Mesenchymal stem cell (in vitro differentiated cells and primary cell): ENCODE measurements around the gene FAM124B.
"Not testable (repeated sequence)": the region's sequence is repeated elsewhere in the genome, so short reads cannot be mapped to it uniquely, and the experiment has no call there.

Source experiments
- DNase-seq: peaks from one replicate; pipeline ENCODE4 v3.0.0-alpha.2; 2013
- H2AFZ ChIP-seq: one replicate; pipeline ENCODE4 v1.6.1; 2013; ENCODE audit warnings: low read depth, mild to moderate bottlenecking, control low read depth, inconsistent platforms, low read length, moderate library complexity
- H2AK5ac ChIP-seq: 2 replicates; pipeline ENCODE4 v1.6.1; 2013; ENCODE audit warnings: low read length, moderate library complexity, mild to moderate bottlenecking, inconsistent platforms; ENCODE audit not compliant: severe bottlenecking
- H2BK120ac ChIP-seq: one replicate; pipeline ENCODE4 v1.6.1; 2013; ENCODE audit warnings: low read depth, mild to moderate bottlenecking, inconsistent platforms, low read length, moderate library complexity
- H2BK12ac ChIP-seq, 2 experiments: one replicate each; pipeline ENCODE4 v1.6.1; 2013; ENCODE audit warnings: inconsistent platforms in 2 of 2, low read length in 2 of 2, mild to moderate bottlenecking in 2 of 2, moderate library complexity in 2 of 2, control low read depth in 1 of 2
- H2BK15ac ChIP-seq: one replicate; pipeline ENCODE4 v1.6.1; 2013; ENCODE audit warnings: mild to moderate bottlenecking, low read depth, inconsistent platforms; ENCODE audit not compliant: poor library complexity, severe bottlenecking
- H2BK5ac ChIP-seq: 2 replicates; pipeline ENCODE4 v1.6.1; 2013; ENCODE audit warnings: low read depth, mild to moderate bottlenecking, low read length, control low read depth, inconsistent platforms; ENCODE audit not compliant: poor library complexity, severe bottlenecking
- H3K14ac ChIP-seq, 2 experiments: one replicate each; pipeline ENCODE4 v1.6.1; 2013; ENCODE audit warnings: inconsistent platforms in 2 of 2, low read length in 2 of 2, control low read depth in 1 of 2, mild to moderate bottlenecking in 1 of 2, moderate library complexity in 1 of 2
- H3K18ac ChIP-seq, 2 experiments: one replicate each; pipeline ENCODE4 v1.6.1; 2013; ENCODE audit warnings: inconsistent platforms in 2 of 2, low read length in 2 of 2, control low read depth in 1 of 2, low read depth in 1 of 2, mild to moderate bottlenecking in 1 of 2
- H3K23ac ChIP-seq, 2 experiments: one replicate each; pipeline ENCODE4 v1.6.1; 2013; ENCODE audit warnings: inconsistent platforms in 2 of 2, low read length in 2 of 2, mild to moderate bottlenecking in 2 of 2, moderate library complexity in 2 of 2, control low read depth in 1 of 2
- H3K27ac ChIP-seq: 2 replicates; pipeline ENCODE4 v1.5.1; 2013; ENCODE audit warnings: mild to moderate bottlenecking, moderate library complexity, low read length, control low read depth, inconsistent platforms; ENCODE audit not compliant: poor library complexity, severe bottlenecking
- H3K27me3 ChIP-seq, 2 experiments: 2 replicates each; pipeline versions ENCODE4 v1.6.1 to v1.7.0; 2013; ENCODE audit warnings: low read length in 2 of 2, mild to moderate bottlenecking in 2 of 2, moderate library complexity in 2 of 2, control low read depth in 1 of 2, inconsistent platforms in 1 of 2; ENCODE audit not compliant: control insufficient read depth in 1 of 2, insufficient read depth in 1 of 2
- H3K36me3 ChIP-seq, 2 experiments: 2 replicates each; pipeline versions ENCODE4 v1.6.1 to v1.7.0; 2013; ENCODE audit warnings: low read length in 2 of 2, control low read depth in 1 of 2, inconsistent platforms in 1 of 2, low read depth in 1 of 2, mild to moderate bottlenecking in 1 of 2; ENCODE audit not compliant: insufficient read depth in 2 of 2, control insufficient read depth in 1 of 2
- H3K4ac ChIP-seq, 2 experiments: one replicate each; pipeline ENCODE4 v1.6.1; 2013; ENCODE audit warnings: inconsistent platforms in 2 of 2, low read length in 2 of 2, mild to moderate bottlenecking in 2 of 2, moderate library complexity in 2 of 2, control low read depth in 1 of 2, low read depth in 1 of 2
- H3K4me1 ChIP-seq: 2 replicates; pipeline ENCODE4 v1.6.1; 2013; ENCODE audit warnings: low read depth, low read length, control low read depth; ENCODE audit not compliant: control insufficient read depth, insufficient read depth
- H3K4me2 ChIP-seq: 2 replicates; pipeline ENCODE4 v1.6.1; 2013; ENCODE audit warnings: low read length, mild to moderate bottlenecking, inconsistent platforms; ENCODE audit not compliant: poor library complexity, severe bottlenecking
- H3K4me3 ChIP-seq, 2 experiments: 2 replicates each; pipeline versions ENCODE4 v1.5.1 to v1.7.0; 2013; ENCODE audit warnings: low read length in 2 of 2, mild to moderate bottlenecking in 2 of 2, control low read depth in 1 of 2, low read depth in 1 of 2; ENCODE audit not compliant: insufficient read depth in 1 of 2
- H3K79me1 ChIP-seq: replicated peaks from 2 replicates; pipeline ENCODE4 v1.6.1; 2013; ENCODE audit warnings: mild to moderate bottlenecking, control low read depth, low read length, inconsistent platforms; ENCODE audit not compliant: poor library complexity, severe bottlenecking
- H3K9ac ChIP-seq: 2 replicates; pipeline ENCODE4 v1.7.0; 2013; ENCODE audit warnings: mild to moderate bottlenecking, low read length, moderate library complexity
- H3K9me3 ChIP-seq: 2 replicates; pipeline ENCODE4 v1.7.0; 2013; ENCODE audit warnings: mild to moderate bottlenecking, low read length; ENCODE audit not compliant: control insufficient read depth
- H4K8ac ChIP-seq: one replicate; pipeline ENCODE4 v1.6.1; 2013; ENCODE audit warnings: inconsistent platforms, mild to moderate bottlenecking, low read length, moderate library complexity
- H4K91ac ChIP-seq: one replicate; pipeline ENCODE4 v1.6.1; 2013; ENCODE audit warnings: mild to moderate bottlenecking, low read length, inconsistent platforms
- WGBS: methylation state at CpG from one replicate; pipeline ENCODE4 v1.1.7; 2013; ENCODE audit warnings: mixed read lengths; 5-methylcytosine and 5-hydroxymethylcytosine counted together

Gene FAM124B

DNA sequence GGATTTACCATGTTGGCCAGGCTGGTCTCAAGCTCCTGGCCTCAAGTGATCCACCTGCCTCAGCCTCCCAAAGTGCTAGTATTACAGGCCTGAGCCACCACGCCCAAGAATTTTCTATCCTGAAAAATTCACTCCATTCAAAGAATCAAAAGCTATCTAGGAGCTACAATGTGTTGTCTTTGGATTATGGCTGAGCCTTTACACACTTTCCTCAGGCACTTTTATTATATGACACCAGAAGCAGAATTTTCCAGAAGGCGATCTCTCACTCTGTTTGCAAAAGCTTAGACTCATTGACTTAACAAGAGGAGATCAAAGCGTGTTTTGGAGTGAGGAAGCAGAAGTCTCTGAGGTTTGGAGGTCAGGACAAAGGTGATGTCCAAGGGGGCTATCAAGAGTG lies 3.6 kb downstream of the FAM124B start:
- 88% methylated on average over 3 of the region's 3 CpGs for WGBS
- H3K4me3 ChIP-seq = no peak overlapping the region
- no peak overlapping the region for H4K91ac ChIP-seq
- H2BK15ac ChIP-seq = no peak overlapping the region
- H2BK5ac ChIP-seq = no peak overlapping the region
- H2AFZ ChIP-seq = no peak overlapping the region
- H2AK5ac ChIP-seq = no peak overlapping the region
- H3K9me3 ChIP-seq = no peaks in the 10 kb centered on the region
- H4K8ac ChIP-seq = no peak overlapping the region
- H3K27ac ChIP-seq = no peak overlapping the region
- H3K4ac ChIP-seq = no peak overlapping the region
- H2BK12ac ChIP-seq = no peak overlapping the region
- no peaks in the 10 kb centered on the region for H3K79me1 ChIP-seq
- H3K18ac ChIP-seq = no peak overlapping the region
- DNase-seq = no peak
- no peaks in the 10 kb centered on the region for H3K4me1 ChIP-seq
- no peak overlapping the region for H2BK120ac ChIP-seq
- H3K23ac ChIP-seq = no peak overlapping the region
- no peak overlapping the region for H3K4me2 ChIP-seq
- H3K27me3 ChIP-seq = peaks cover 6 to 15% of the 10 kb centered on the region in 2 experiments
- H3K14ac ChIP-seq = no peak overlapping the region
- no peaks in the 10 kb centered on the region for H3K36me3 ChIP-seq
- no peak overlapping the region for H3K9ac ChIP-seq

DNA sequence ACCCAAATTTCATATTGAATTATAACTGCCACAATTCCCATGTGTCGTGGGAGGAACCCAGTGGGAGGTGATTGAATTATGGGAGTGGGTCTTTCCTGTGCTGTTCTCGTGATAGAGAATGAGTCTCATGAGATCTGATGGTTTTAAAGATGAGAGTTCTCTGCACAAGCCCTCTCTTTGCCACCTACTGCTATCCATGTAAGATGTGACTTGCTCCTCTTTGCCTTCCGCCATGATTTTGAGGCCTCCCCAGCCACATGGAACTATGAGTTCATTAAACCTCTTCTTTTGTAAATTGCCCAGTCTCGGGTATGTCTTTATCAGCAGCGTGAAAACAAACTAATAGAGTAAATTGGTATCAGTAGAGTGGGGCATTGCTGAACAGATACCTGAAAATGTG lies 4.8 kb downstream of the FAM124B start:
- not testable (repeated sequence) for H3K4me2 ChIP-seq, H2BK120ac ChIP-seq, H3K4me1 ChIP-seq, H2BK5ac ChIP-seq, H3K4me3 ChIP-seq, H3K14ac ChIP-seq, H2AFZ ChIP-seq, H3K9ac ChIP-seq, H2AK5ac ChIP-seq, H2BK12ac ChIP-seq, H3K4ac ChIP-seq, H3K36me3 ChIP-seq, DNase-seq, H3K23ac ChIP-seq, H3K27ac ChIP-seq, H3K79me1 ChIP-seq, H3K18ac ChIP-seq, H2BK15ac ChIP-seq, H4K8ac ChIP-seq, H3K9me3 ChIP-seq, H4K91ac ChIP-seq
- WGBS = 82% methylated on average over 5 of the region's 5 CpGs
- peaks cover 6 to 17% of the 10 kb centered on the region in 2 experiments for H3K27me3 ChIP-seq

- peak overlapping the region in 1 of 2 experiments; percentile 53 for H3K14ac ChIP-seq
- no peak overlapping the region for H3K4me3 ChIP-seq
- H3K36me3 ChIP-seq = no peaks in the 10 kb centered on the region
- no peak overlapping the region for H3K18ac ChIP-seq
- H3K27ac ChIP-seq = no peak overlapping the region
- no peak overlapping the region for H3K23ac ChIP-seq
- no peak overlapping the region for H3K9ac ChIP-seq
- H3K4me1 ChIP-seq = no peaks in the 10 kb centered on the region
- H4K8ac ChIP-seq = no peak overlapping the region
- DNase-seq = no peak
- H2BK120ac ChIP-seq = no peak overlapping the region
- no peak overlapping the region for H2BK15ac ChIP-seq
- no peak overlapping the region for H2BK5ac ChIP-seq
- no peak overlapping the region for H2AFZ ChIP-seq
- H3K4ac ChIP-seq = no peak overlapping the region
- WGBS = 94% methylated on average over 8 of the region's 9 CpGs
- H3K4me2 ChIP-seq = no peak overlapping the region
- H4K91ac ChIP-seq = no peak overlapping the region
- no peak overlapping the region for H2AK5ac ChIP-seq
- H3K27me3 ChIP-seq = peaks cover 6 to 17% of the 10 kb centered on the region in 2 experiments
- no peak overlapping the region for H2BK12ac ChIP-seq
- no peaks in the 10 kb centered on the region for H3K9me3 ChIP-seq
- H3K79me1 ChIP-seq = no peaks in the 10 kb centered on the region
These were observed 6.1 kb downstream of the FAM124B start for GRCh38 chr2:224395620-224396390.

DNA sequence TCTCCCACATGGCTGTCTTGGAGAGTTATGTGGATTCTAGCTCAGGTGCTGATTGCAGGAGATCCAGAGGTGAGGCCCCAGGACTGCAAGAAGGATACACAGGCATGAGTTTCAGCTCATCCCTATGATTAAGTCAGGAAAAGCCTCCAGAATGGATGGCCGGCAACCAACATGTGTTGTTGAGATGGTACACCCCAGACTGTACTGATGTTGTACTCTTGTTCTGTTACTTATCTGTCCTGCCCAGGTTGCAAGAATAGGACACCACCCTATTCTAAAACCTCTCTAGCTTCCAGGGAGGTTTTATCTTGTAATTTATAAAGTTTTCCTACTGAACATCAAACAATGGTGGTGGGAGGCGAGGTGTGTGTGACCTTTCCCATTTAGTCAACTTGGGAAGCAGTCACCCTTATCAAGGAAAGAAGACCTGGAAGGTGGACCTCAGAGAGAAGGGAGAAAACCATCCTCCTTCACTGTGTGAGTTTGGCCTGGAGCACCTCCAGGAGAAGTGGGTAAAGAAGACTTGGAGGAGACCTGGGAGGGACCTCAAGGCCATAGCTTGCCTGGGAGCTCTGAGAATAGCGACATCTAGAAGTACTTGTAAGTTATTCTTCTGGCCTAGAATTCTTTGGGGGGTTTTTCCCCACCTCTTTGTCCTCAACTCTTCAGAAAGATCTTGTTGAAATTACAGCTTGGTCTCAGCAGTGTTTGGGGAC lies 8.6 kb downstream of the FAM124B start:
- H3K9me3 ChIP-seq = no peaks in the 10 kb centered on the region
- no peak overlapping the region for H3K4ac ChIP-seq
- no peak for DNase-seq
- no peak overlapping the region for H2BK15ac ChIP-seq
- H3K4me2 ChIP-seq = no peak overlapping the region
- no peak overlapping the region for H2AFZ ChIP-seq
- H2BK5ac ChIP-seq = no peak overlapping the region
- H3K36me3 ChIP-seq = no peaks in the 10 kb centered on the region
- H3K79me1 ChIP-seq = no peaks in the 10 kb centered on the region
- H3K4me3 ChIP-seq = no peak overlapping the region
- no peak overlapping the region for H2BK12ac ChIP-seq
- H2AK5ac ChIP-seq = no peak overlapping the region
- H3K23ac ChIP-seq = no peak overlapping the region
- H3K27ac ChIP-seq = no peak overlapping the region
- no peak overlapping the region for H3K18ac ChIP-seq
- no peak overlapping the region for H3K14ac ChIP-seq
- H3K9ac ChIP-seq = no peak overlapping the region
- no peak overlapping the region for H4K8ac ChIP-seq
- H4K91ac ChIP-seq = no peak overlapping the region
- H3K4me1 ChIP-seq = no peaks in the 10 kb centered on the region
- 74% methylated on average over 3 of the region's 3 CpGs for WGBS
- no peak overlapping the region for H2BK120ac ChIP-seq
- peaks cover 6 to 17% of the 10 kb centered on the region in 2 experiments for H3K27me3 ChIP-seq
